MCF 10A (cell line): Measurements from ENCODE around the gene UNC5A. TPM values are rescaled to one million over a fixed set of nuclear protein-coding genes. Genes with fewer than 3 reads are reported as not detected.

Experiments
- BruUV-seq: library from RNA; stranded (reverse); fragments of 400-500 nt; replicated peaks from 2 replicates; lab custom pipeline; 2021; lab: Mats Ljungman, UMichigan
- CTCF ChIA-PET: fragments of 300-600 bp; sonication (Branson Sonifier 250); formaldehyde crosslinking; extraction: SDS; loops from one replicate; lab custom pipeline; 2021; ENCODE audit warnings: antibody characterized with exemption, inconsistent platforms; lab: Yijun Ruan, JAX
- POLR2A ChIA-PET: fragments of 300-600, 350-650 bp; sonication (Branson Sonifier 250); formaldehyde crosslinking; extraction: SDS; loops from one replicate; lab custom pipeline; 2020; ENCODE audit warnings: antibody characterized with exemption, inconsistent platforms; lab: Yijun Ruan, JAX
- DNase-seq: peaks from one replicate; pipeline ENCODE4 v3.0.0-alpha.2; 2018; ENCODE audit not compliant: unreplicated experiment
- H3K27ac Mint-ChIP-seq: one replicate; pipeline ENCODE4 v1.8.0; 2022; ENCODE audit warnings: mild to moderate bottlenecking, low read depth, mixed read lengths; ENCODE audit not compliant: unreplicated experiment
- H3K27me3 Mint-ChIP-seq: one replicate; pipeline ENCODE4 v1.8.0; 2022; ENCODE audit warnings: mixed read lengths; ENCODE audit not compliant: insufficient read depth, unreplicated experiment
- H3K36me3 Mint-ChIP-seq: one replicate; pipeline ENCODE4 v1.8.0; 2022; ENCODE audit warnings: mild to moderate bottlenecking, moderate library complexity, mixed read lengths; ENCODE audit not compliant: insufficient read depth, unreplicated experiment
- H3K4me1 Mint-ChIP-seq: one replicate; pipeline ENCODE4 v1.8.0; 2022; ENCODE audit warnings: mixed read lengths; ENCODE audit not compliant: insufficient read depth, unreplicated experiment
- H3K4me3 Mint-ChIP-seq: one replicate; pipeline ENCODE4 v1.8.0; 2022; ENCODE audit warnings: mild to moderate bottlenecking, moderate library complexity, mixed read lengths; ENCODE audit not compliant: unreplicated experiment
- H3K9me3 Mint-ChIP-seq: one replicate; pipeline ENCODE4 v1.8.0; 2022; ENCODE audit warnings: mixed read lengths; ENCODE audit not compliant: unreplicated experiment
- CTCF ChIP-seq: fragments of 200-600 bp; IDR thresholded peaks from one replicate; pipeline ENCODE4 v1.8.0; 2022; ENCODE audit warnings: antibody characterized with exemption, mild to moderate bottlenecking; ENCODE audit not compliant: unreplicated experiment
- intact Hi-C: fragments of 100-400 bp; cut with micrococcal nuclease; formaldehyde crosslinking; loops from 2 replicates; pipeline ENCODE4 v1.14.1; 2022
- total RNA-seq: library from RNA; stranded (reverse); gene quantifications from 2 replicates; pipeline ENCODE4 v1.2.3, GENCODE V29; 2022

The UNC5A gene
- total RNA-seq, 1 experiment from 2014 or later, result 0.51 TPM

GRCh38 chr5:176875783-176876505, 65.6 kb downstream of the UNC5A start:
- H3K27ac Mint-ChIP-seq, result no peak overlapping the region
- BruUV-seq, result no TSS peak
- H3K36me3 Mint-ChIP-seq, result no peaks in the 10 kb centered on the region
- intact Hi-C loops, result no loop called here
- no peaks in the 10 kb centered on the region for H3K9me3 Mint-ChIP-seq
- CTCF ChIA-PET, result interaction anchor here (1.3 kb wide), 1 partner anchor 216 kb away, joined by 4 read pairs; no protein-coding TSS in a partner anchor
- TF ChIP-seq CTCF, result no peak
- POLR2A ChIA-PET, result interaction anchor here (0.6 kb wide), 1 partner anchor 17 kb away, joined by 3 read pairs; no protein-coding TSS in a partner anchor
- H3K4me1 Mint-ChIP-seq, result no peaks in the 10 kb centered on the region
- peaks cover 57% of the 10 kb centered on the region for H3K27me3 Mint-ChIP-seq
- no peak for DNase-seq
- H3K4me3 Mint-ChIP-seq, result no peak overlapping the region

GRCh38 chr5:176876506-176877431, 66.4 kb downstream of the UNC5A start:
- Mint-ChIP-seq H3K27me3 (peaks cover 57% of the 10 kb centered on the region), H3K4me1 (no peaks in the 10 kb centered on the region), H3K4me3 (no peak overlapping the region), H3K27ac (no peak overlapping the region), H3K36me3 (no peaks in the 10 kb centered on the region), H3K9me3 (no peaks in the 10 kb centered on the region)
- ChIA-PET POLR2A (no interaction called here), CTCF (interaction anchor here (1.9 kb wide), 1 partner anchor 195 kb away, joined by 6 read pairs; no protein-coding TSS in a partner anchor)
- no peak for TF ChIP-seq CTCF
- intact Hi-C loops, result no loop called here
- BruUV-seq, result no TSS peak
- no peak for DNase-seq

- no peak for DNase-seq
- H3K9me3 Mint-ChIP-seq, result no peaks in the 10 kb centered on the region
- POLR2A ChIA-PET, result interaction anchor here (0.6 kb wide), 1 partner anchor 331 kb away, joined by 3 read pairs; no protein-coding TSS in a partner anchor
- H3K36me3 Mint-ChIP-seq, result no peaks in the 10 kb centered on the region
- H3K4me3 Mint-ChIP-seq, result no peak overlapping the region
- BruUV-seq, result no TSS peak
- H3K27ac Mint-ChIP-seq, result no peak overlapping the region
- H3K4me1 Mint-ChIP-seq, result no peaks in the 10 kb centered on the region
- no peak for TF ChIP-seq CTCF
- CTCF ChIA-PET, result interaction anchor here (0.6 to 1.9 kb wide), 4 partner anchors 8 to 217 kb away, joined by 3 to 6 read pairs (median 3); no protein-coding TSS in a partner anchor
- peaks cover 57% of the 10 kb centered on the region for H3K27me3 Mint-ChIP-seq
- intact Hi-C loops, result no loop called here
These were observed 67.5 kb downstream of the UNC5A start for GRCh38 chr5:176877793-176878331.
